A549 (cell line): Measurements from ENCODE around the gene PLCXD3. TPM values are rescaled to one million over a fixed set of nuclear protein-coding genes. Genes with fewer than 3 reads are reported as not detected.

Source experiments
- ATAC-seq, 2 experiments: fragments of 200-7000 bp in 1 of 2; fragments of >200 bp in 1 of 2; cut with Nextera tagmentation in 1 of 2; cut with Tn5 transposase in 1 of 2; 3 replicates each; pipeline versions ENCODE4 v1.8.0 to v1.9.1; 2018 to 2020; ENCODE audit warnings: mild to moderate bottlenecking in 1 of 2, moderate library complexity in 1 of 2
- CTCF ChIA-PET: fragments of 300-600 bp; sonication (Branson Sonifier 250); formaldehyde crosslinking; extraction: SDS; loops from one replicate; lab custom pipeline; 2021; ENCODE audit warnings: antibody characterized with exemption, inconsistent platforms; lab: Yijun Ruan, JAX
- POLR2A ChIA-PET: fragments of 350-600 bp; formaldehyde crosslinking; extraction: SDS; loops from one replicate; lab custom pipeline; 2021; ENCODE audit warnings: antibody characterized with exemption, inconsistent platforms; lab: Yijun Ruan, JAX
- DNase-seq, 2 experiments: peaks; one replicate each; pipeline versions ENCODE4 v3.0.0 to v3.0.0-alpha.2; 2011 to 2016; ENCODE audit warnings: low read depth in 1 of 2, low spot score in 1 of 2
- FAIRE-seq: peaks from 2 replicates; lab custom pipeline; 2011; peaks lifted over from hg19 to GRCh38; lab: Jason Lieb, UNC
- H3K27ac ChIP-seq, 2 experiments: fragments of >200 bp; sonication (Bioruptor Twin); formaldehyde crosslinking; 3 replicates each; pipeline ENCODE4 v1.5.1; 2016 to 2017
- H3K4me1 ChIP-seq: fragments of >200 bp; sonication (Bioruptor Twin); formaldehyde crosslinking; 3 replicates; pipeline ENCODE4 v1.6.1; 2016
- H3K4me2 ChIP-seq: fragments of >200 bp; sonication (Bioruptor Twin); formaldehyde crosslinking; 3 replicates; pipeline ENCODE4 v1.6.1; 2016
- H3K4me3 ChIP-seq: fragments of >200 bp; sonication (Bioruptor Twin); formaldehyde crosslinking; 3 replicates; pipeline ENCODE4 v1.5.1; 2016
- H3K9me3 ChIP-seq: fragments of >200 bp; sonication (Bioruptor Twin); formaldehyde crosslinking; 3 replicates; pipeline ENCODE4 v1.6.1; 2016
- BHLHE40 ChIP-seq: IDR thresholded peaks from 2 replicates; pipeline ENCODE4 v1.6.1; 2012; ENCODE audit warnings: low read depth, low read length, inconsistent platforms
- CHD2 ChIP-seq: fragments of 150-350 bp; IDR thresholded peaks from 2 replicates; pipeline ENCODE4 v1.6.1; 2014; ENCODE audit warnings: low read length; ENCODE audit not compliant: partially characterized antibody
- CHD4 ChIP-seq: fragments of 200-600 bp; sonication (generic); IDR thresholded peaks from 2 replicates; pipeline ENCODE4 v1.6.1; 2016; ENCODE audit warnings: antibody characterized with exemption, mild to moderate bottlenecking, borderline replicate concordance
- ESRRA ChIP-seq: fragments of 150-350 bp; IDR thresholded peaks from 2 replicates; pipeline ENCODE4 v1.6.1; 2014; ENCODE audit warnings: mild to moderate bottlenecking, low read length, borderline replicate concordance
- FOSB ChIP-seq: fragments of 250-450 bp; sonication (Bioruptor Pico); IDR thresholded peaks from 2 replicates; pipeline ENCODE4 v1.5.0; 2020; ENCODE audit warnings: mild to moderate bottlenecking, moderate library complexity
- FOSL2 ChIP-seq, 2 experiments: fragments of 450-650 bp in 1 of 2; fragments of >200 bp in 1 of 2; sonication (Bioruptor Twin) in 1 of 2; formaldehyde crosslinking; IDR thresholded peaks; 2 replicates each; pipeline versions ENCODE4 v1.5.0 to v1.6.1; 2016 to 2020; ENCODE audit warnings: mild to moderate bottlenecking in 1 of 2, moderate library complexity in 1 of 2
- HDAC2 ChIP-seq: fragments of 200-600 bp; sonication (generic); IDR thresholded peaks from 2 replicates; pipeline ENCODE4 v1.6.1; 2016
- HEYL ChIP-seq: fragments of 250-450 bp; sonication (Bioruptor Pico); IDR thresholded peaks from 2 replicates; pipeline ENCODE4 v1.8.0; 2021; ENCODE audit warnings: mild to moderate bottlenecking, moderate library complexity
- JUNB ChIP-seq: fragments of >200 bp; sonication (Bioruptor Twin); formaldehyde crosslinking; IDR thresholded peaks from 2 replicates; pipeline ENCODE4 v1.6.1; 2016
- MAFK ChIP-seq: fragments of 450-650 bp; IDR thresholded peaks from 2 replicates; pipeline ENCODE4 v1.6.1; 2014; ENCODE audit not compliant: partially characterized antibody
- NPAS2 ChIP-seq: fragments of 250-450 bp; sonication (Bioruptor Pico); IDR thresholded peaks from 2 replicates; pipeline ENCODE4 v1.8.0; 2022; ENCODE audit warnings: mild to moderate bottlenecking, moderate library complexity, borderline replicate concordance
- NR3C1 ChIP-seq: fragments of >200 bp; sonication (Bioruptor Twin); formaldehyde crosslinking; IDR thresholded peaks from 3 replicates; pipeline ENCODE4 v1.6.1; 2017
- RAD21 ChIP-seq, 2 experiments: fragments of >200 bp in 1 of 2; sonication (Bioruptor Twin) in 1 of 2; formaldehyde crosslinking in 1 of 2; IDR thresholded peaks in 1 of 2; conservative IDR thresholded peaks in 1 of 2; 2 replicates in 1 of 2; 3 replicates in 1 of 2; pipeline ENCODE4 v1.6.1; 2012 to 2018; ENCODE audit warnings: inconsistent platforms in 1 of 2
- RARB ChIP-seq: fragments of 250-450 bp; sonication (Bioruptor Pico); IDR thresholded peaks from 2 replicates; pipeline ENCODE4 v1.8.0; 2021; ENCODE audit warnings: mild to moderate bottlenecking, moderate library complexity
- RNF2 ChIP-seq: fragments of 200-600 bp; sonication (generic); IDR thresholded peaks from 2 replicates; pipeline ENCODE4 v1.6.1; 2016; ENCODE audit warnings: low read depth, mild to moderate bottlenecking, antibody characterized with exemption, moderate library complexity, borderline replicate concordance
- TP53 ChIP-seq: fragments of 250-450 bp; sonication (Bioruptor Pico); IDR thresholded peaks from 2 replicates; pipeline ENCODE4 v1.5.0; 2021; ENCODE audit warnings: mild to moderate bottlenecking, moderate library complexity
- ZC3H11A ChIP-seq: fragments of 450-650 bp; IDR thresholded peaks from 2 replicates; pipeline ENCODE4 v1.6.1; 2014; ENCODE audit warnings: antibody characterized with exemption, mild to moderate bottlenecking
- ZFP36 ChIP-seq: fragments of 450-650 bp; IDR thresholded peaks from 2 replicates; pipeline ENCODE4 v1.6.1; 2014; ENCODE audit warnings: borderline replicate concordance; ENCODE audit not compliant: partially characterized antibody
- ZNF302 ChIP-seq: fragments of 250-450 bp; sonication (Bioruptor Pico); IDR thresholded peaks from 2 replicates; pipeline ENCODE4 v1.9.0; 2021; ENCODE audit warnings: inconsistent platforms, mild to moderate bottlenecking, moderate library complexity
- ZSCAN20 ChIP-seq: fragments of 250-450 bp; sonication (Bioruptor Pico); IDR thresholded peaks from 2 replicates; pipeline ENCODE4 v1.8.0; 2022; ENCODE audit warnings: mild to moderate bottlenecking, moderate library complexity
- WGBS: methylation state at CpG from one replicate; pipeline ENCODE4 v1.1.6; 2017; ENCODE audit errors: missing lambda C conversion rate; 5-methylcytosine and 5-hydroxymethylcytosine counted together
- polyA plus RNA-seq, 4 experiments: library from polyadenylated mRNA; depleted of rRNA in 3 of 4; stranded (reverse); fragments of >200 nt; fragmentation: RNase III in 1 of 4; extraction: RNeasy Plus Mini Kit Qiagen cat#74134 plus additional on column Dnase treatment in 1 of 4; gene quantifications; 2 replicates in 3 of 4; 3 replicates in 1 of 4; pipeline ENCODE4 v1.2.3, GENCODE V29; 2011 to 2017
- TF ChIP-seq, protein P1 (sequence below): IDR thresholded peaks from 2 replicates; pipeline ENCODE4 v1.6.1; 2012; ENCODE audit warnings: low read depth, borderline replicate concordance
- TF ChIP-seq, protein P2 (sequence below): IDR thresholded peaks from 2 replicates; pipeline ENCODE4 v1.6.1; 2012
- TF ChIP-seq, protein P3 (sequence below): fragments of >200 bp; sonication (Bioruptor Twin); formaldehyde crosslinking; IDR thresholded peaks from 3 replicates; pipeline ENCODE4 v1.5.1; 2016
- TF ChIP-seq, protein P4 (sequence below): fragments of >200 bp; sonication (Bioruptor Twin); formaldehyde crosslinking; IDR thresholded peaks from 2 replicates; pipeline ENCODE4 v1.6.1; 2016
- TF ChIP-seq, protein P5 (sequence below): fragments of 250-450 bp; sonication (Bioruptor Pico); IDR thresholded peaks from 2 replicates; pipeline ENCODE4 v1.5.0; 2021; ENCODE audit warnings: mild to moderate bottlenecking, moderate library complexity, borderline replicate concordance
- TF ChIP-seq, protein P6 (sequence below): fragments of >200 bp; sonication (Bioruptor Twin); formaldehyde crosslinking; IDR thresholded peaks from 3 replicates; pipeline ENCODE4 v1.6.1; 2016

PLCXD3 gene
- polyA plus RNA-seq, 2 of the 4 experiments (the other 2 are of a cell fraction) = 1.2 to 1.6 TPM

DNA sequence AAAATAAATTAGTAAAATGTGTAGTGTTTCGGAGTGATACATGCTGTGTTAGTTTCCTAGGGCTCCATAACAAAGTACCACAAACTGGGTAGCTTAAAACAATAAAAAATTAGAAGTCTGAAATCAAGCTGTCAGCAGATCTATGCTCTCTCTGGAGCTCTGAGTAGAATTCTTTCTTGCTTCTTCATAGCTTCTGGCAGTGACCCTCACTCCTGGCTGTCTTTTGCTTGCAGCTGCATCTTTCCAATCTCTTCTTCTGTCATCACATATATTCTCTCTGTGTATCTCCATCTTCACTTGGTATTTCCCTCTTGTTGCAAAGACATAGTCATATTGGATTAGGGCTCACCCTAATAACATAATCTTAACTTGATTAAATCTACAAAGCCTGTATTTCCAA, 37.6 kb upstream of the PLCXD3 start:
- Histone ChIP-seq H3K4me1 (no peaks in the 10 kb centered on the region), H3K4me3 (no peak overlapping the region)
- DNase-seq (no peak), ATAC-seq (no peak)
- 3% methylated on average over 1 of the region's 1 CpG for WGBS
- TF ChIP-seq, protein P1, sequence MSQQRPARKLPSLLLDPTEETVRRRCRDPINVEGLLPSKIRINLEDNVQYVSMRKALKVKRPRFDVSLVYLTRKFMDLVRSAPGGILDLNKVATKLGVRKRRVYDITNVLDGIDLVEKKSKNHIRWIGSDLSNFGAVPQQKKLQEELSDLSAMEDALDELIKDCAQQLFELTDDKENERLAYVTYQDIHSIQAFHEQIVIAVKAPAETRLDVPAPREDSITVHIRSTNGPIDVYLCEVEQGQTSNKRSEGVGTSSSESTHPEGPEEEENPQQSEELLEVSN = no peak
- no peak for TF ChIP-seq RAD21 (conservative IDR thresholded peaks at IDR 0.05 in 1 of 2, IDR thresholded peaks at IDR 0.05 in 1 of 2)
- no peak for TF ChIP-seq FOSL2 (IDR thresholded peaks at IDR 0.05)
- TF ChIP-seq FOSL2 (CRISPR knock-in tag; IDR thresholded peaks at IDR 0.05) = no peak
- TF ChIP-seq ESRRA = no peak
- TF ChIP-seq, protein P2, sequence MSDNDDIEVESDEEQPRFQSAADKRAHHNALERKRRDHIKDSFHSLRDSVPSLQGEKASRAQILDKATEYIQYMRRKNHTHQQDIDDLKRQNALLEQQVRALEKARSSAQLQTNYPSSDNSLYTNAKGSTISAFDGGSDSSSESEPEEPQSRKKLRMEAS = no peak
- no peak for TF ChIP-seq TP53 (CRISPR knock-in tag)
- no peak for TF ChIP-seq HEYL
- TF ChIP-seq, protein P3, sequence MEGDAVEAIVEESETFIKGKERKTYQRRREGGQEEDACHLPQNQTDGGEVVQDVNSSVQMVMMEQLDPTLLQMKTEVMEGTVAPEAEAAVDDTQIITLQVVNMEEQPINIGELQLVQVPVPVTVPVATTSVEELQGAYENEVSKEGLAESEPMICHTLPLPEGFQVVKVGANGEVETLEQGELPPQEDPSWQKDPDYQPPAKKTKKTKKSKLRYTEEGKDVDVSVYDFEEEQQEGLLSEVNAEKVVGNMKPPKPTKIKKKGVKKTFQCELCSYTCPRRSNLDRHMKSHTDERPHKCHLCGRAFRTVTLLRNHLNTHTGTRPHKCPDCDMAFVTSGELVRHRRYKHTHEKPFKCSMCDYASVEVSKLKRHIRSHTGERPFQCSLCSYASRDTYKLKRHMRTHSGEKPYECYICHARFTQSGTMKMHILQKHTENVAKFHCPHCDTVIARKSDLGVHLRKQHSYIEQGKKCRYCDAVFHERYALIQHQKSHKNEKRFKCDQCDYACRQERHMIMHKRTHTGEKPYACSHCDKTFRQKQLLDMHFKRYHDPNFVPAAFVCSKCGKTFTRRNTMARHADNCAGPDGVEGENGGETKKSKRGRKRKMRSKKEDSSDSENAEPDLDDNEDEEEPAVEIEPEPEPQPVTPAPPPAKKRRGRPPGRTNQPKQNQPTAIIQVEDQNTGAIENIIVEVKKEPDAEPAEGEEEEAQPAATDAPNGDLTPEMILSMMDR = no peak
- no peak for TF ChIP-seq ZSCAN20 (CRISPR knock-in tag)
- no peak for TF ChIP-seq MAFK
- TF ChIP-seq BHLHE40 = no peak
- no peak for TF ChIP-seq FOSB
- TF ChIP-seq, protein P4, sequence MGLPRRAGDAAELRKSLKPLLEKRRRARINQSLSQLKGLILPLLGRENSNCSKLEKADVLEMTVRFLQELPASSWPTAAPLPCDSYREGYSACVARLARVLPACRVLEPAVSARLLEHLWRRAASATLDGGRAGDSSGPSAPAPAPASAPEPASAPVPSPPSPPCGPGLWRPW = no peak
- no peak for TF ChIP-seq NR3C1
- no peak for TF ChIP-seq JUNB
- no peak for TF ChIP-seq NPAS2
- TF ChIP-seq CHD2 = no peak
- TF ChIP-seq RARB (CRISPR knock-in tag) = no peak
- no peak for TF ChIP-seq ZC3H11A
- TF ChIP-seq, all 56 proteins: peak for 0
- CTCF ChIA-PET = no interaction called here
- POLR2A ChIA-PET = no interaction called here
- no peak for FAIRE-seq
- Histone ChIP-seq H3K4me2 (no peak overlapping the region), H3K9me3 (peaks cover 7% of the 10 kb centered on the region; the same call in 2 of the 3 replicates), H3K27ac (no peak overlapping the region)

DNA sequence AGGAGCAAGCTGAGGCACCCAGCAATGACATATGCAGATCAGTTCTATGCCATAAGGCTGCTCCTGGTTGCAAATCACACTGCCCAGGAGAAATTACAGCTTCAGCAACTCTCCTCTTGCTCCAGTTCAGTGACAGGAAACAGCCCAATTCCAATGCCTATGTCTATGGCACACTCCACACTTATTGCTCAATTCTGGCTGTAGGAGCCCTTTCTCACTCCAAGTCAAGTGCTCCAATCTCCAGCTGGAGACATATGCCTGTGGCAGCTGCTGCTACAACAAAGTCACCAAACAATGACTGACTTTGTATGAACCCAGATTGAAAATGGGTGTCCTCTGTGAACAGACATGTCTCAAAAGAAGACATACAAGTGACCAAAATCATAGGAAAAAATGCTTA, 31.8 kb upstream of the PLCXD3 start:
- Histone ChIP-seq H3K4me3 (no peak overlapping the region), H3K27ac (no peak overlapping the region), H3K4me2 (no peak overlapping the region), H3K4me1 (no peaks in the 10 kb centered on the region), H3K9me3 (no peaks in the 10 kb centered on the region)
- DNase-seq (no peak), FAIRE-seq (no peak), ATAC-seq (no peak)
- POLR2A ChIA-PET = no interaction called here
- TF ChIP-seq ZSCAN20 (CRISPR knock-in tag) (no peak), CHD4 (no peak), FOSB (no peak), HDAC2 (no peak), RNF2 (no peak), FOSL2 (IDR thresholded peaks at IDR 0.05) (no peak), FOSL2 (CRISPR knock-in tag; IDR thresholded peaks at IDR 0.05) (no peak), RARB (CRISPR knock-in tag) (no peak), ZFP36 (no peak), ZNF302 (CRISPR knock-in tag) (no peak)
- TF ChIP-seq, protein P5, sequence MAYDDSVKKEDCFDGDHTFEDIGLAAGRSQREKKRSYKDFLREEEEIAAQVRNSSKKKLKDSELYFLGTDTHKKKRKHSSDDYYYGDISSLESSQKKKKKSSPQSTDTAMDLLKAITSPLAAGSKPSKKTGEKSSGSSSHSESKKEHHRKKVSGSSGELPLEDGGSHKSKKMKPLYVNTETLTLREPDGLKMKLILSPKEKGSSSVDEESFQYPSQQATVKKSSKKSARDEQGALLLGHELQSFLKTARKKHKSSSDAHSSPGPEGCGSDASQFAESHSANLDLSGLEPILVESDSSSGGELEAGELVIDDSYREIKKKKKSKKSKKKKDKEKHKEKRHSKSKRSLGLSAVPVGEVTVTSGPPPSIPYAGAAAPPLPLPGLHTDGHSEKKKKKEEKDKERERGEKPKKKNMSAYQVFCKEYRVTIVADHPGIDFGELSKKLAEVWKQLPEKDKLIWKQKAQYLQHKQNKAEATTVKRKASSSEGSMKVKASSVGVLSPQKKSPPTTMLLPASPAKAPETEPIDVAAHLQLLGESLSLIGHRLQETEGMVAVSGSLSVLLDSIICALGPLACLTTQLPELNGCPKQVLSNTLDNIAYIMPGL (CRISPR knock-in tag) = no peak
- TF ChIP-seq, protein P6, sequence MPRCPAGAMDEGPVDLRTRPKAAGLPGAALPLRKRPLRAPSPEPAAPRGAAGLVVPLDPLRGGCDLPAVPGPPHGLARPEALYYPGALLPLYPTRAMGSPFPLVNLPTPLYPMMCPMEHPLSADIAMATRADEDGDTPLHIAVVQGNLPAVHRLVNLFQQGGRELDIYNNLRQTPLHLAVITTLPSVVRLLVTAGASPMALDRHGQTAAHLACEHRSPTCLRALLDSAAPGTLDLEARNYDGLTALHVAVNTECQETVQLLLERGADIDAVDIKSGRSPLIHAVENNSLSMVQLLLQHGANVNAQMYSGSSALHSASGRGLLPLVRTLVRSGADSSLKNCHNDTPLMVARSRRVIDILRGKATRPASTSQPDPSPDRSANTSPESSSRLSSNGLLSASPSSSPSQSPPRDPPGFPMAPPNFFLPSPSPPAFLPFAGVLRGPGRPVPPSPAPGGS = no peak
- CTCF ChIA-PET = no interaction called here
